AG20443 (cell line): ENCODE results near the gene FMN2.
"Not testable (repeated sequence)": the region's sequence is repeated elsewhere in the genome, so short reads cannot be mapped to it uniquely, and the experiment has no call there.

Source experiments
- DNase-seq: peaks from one replicate; pipeline ENCODE4 v3.0.0; 2012; ENCODE audit warnings: low spot score, mixed read lengths

FMN2 gene

DNA sequence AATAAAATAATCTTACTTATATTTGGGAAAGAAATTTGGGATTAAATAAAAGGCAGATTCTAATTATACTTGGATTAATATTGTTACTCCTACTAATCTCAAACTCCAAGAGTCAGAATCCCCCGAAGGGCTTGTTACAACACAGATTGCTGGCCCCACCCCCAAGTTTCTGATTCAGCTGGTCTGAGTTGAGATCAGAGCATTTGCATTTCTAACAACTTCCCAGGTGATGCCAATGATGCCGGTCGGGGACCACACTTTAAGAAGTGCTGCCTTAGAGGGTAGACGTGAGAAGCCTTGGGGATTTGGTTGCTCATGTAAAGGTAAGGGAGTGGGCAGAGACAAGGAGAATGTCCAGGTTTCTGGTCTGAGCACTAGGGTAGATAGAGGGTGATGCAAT is 47.2 kb downstream of the FMN2 start:
- no peak for DNase-seq

- DNase-seq, result no peak
Observed at GRCh38 chr1:240139511-240139910, 47.8 kb downstream of the FMN2 start.

DNA sequence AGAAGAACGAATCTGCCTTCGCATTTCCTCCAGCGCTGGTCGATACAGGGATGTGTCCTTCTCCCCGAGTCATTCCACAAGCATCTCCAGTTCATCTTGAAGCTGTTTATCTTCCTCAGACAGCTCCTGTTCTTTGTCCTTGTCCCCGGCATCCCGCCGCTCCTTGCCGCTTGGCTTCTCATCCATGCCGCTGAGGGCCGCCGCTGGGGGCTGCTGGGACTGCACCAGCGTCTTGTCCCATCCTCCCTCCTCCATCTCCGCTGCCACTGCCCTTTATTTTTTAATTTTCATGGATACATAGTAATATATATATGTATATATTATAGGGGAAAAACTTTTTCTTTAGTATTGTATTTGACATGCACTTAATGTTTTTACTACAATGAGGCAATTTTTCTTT is 53.4 kb downstream of the FMN2 start:
- DNase-seq, result no peak

DNA sequence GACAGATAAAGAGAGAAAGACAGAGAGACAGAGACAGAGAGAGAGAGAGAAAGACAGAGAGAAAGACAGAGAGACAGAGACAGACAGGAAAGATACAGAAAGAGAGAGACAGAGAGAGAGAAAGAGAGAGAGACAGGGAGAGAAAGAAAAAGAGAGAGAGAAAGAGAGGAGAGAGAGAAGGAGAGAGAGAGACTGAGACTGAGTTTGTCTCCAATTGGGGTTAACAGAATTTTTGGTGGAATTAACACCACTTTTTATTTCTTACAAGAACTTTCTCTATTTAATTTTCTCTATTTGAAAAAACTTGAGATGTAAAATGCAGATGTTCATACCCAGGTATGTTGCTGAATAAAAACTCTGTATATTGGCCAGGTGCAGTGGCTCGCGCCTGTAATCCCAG is 56.6 kb downstream of the FMN2 start:
- DNase-seq, result no peak

DNA sequence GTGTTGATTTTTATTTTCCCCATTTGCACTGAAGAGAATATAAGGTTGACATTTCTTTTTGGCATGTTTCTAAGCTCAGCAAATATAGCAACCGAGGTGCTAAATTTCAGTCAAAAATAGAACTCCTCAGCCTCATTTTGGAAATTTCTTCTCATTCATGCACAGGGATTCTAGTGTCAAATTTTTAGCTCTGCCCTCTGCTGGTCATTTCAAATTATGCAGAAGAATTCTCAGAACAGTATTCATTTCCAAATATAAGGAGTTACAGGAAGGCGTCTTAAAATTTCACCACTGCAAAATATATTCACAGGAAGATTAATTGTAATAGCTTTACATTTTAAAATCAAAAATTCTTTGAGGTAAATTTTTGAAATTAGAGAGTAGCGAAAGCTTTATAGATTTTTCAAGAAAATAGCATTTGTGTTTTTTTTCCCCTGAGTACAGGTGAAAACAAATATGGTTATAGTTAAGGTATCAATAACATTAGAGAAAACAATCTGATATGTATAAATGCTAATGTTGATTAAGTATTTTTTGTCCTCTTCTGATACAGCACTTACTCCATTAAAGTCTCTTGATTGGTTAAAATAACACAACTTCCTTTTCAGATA is 57.9 kb downstream of the FMN2 start:
- DNase-seq, result peak; percentile 37

DNA sequence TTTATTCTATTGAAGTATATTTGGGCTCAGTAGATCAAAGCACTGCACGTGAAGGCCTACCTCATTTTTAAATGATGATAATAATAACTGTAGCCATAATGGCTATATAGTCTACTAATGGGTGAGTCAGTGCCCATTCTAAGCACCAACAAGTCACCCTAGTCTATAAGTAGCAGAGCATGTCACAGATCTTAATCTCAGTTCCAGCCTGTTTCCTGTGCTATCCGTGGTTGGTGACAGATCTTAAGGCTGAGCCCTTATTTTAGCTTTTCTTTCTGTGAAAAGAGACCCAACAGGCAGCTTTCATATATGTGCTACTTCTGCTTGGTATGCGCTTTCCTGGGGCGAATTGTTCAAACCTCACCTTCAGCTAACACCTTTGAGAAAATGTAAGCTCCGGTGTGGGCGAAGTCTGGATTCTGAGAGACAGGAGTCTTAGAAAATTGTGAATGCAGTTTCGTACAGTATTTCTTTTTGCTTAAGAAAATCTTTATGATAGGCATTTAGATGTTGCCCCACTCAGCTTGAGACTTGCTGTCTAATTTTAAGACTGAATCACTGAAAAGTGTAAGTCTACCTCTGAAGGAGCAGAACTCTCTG is 59.6 kb downstream of the FMN2 start:
- no peak for DNase-seq

DNA sequence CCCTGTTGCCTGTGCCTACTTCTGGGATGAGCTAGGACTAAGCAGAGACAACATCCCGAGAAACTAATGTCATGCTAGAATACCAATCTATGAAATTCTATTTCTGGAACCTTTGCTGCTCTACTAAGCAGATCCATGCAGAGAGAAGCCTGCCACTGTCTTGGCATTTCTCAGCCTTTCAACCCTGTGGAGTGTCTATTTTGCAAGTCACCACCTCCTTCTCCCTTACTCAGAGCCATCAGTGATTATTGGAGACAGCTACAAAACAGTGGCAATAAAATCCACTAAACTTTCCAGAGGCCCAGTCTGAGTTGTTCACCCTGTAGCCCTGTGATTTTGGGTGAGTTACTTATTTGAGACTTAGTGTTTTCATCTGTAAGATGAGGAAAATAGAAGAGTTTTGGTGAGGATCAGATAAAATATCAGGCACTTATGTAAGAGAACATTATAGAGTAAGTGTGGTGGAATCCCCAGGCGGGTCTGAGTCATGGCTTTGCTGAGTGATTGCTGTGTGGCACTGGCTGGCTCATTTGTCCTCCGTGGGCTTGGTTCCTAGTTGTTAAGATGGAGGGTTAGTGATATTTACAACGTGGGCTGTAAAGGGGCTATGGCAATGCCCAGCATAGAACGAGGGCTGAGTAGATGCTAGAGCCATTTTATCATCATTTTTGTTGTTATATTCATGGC is 61.1 kb downstream of the FMN2 start:
- DNase-seq, result peak; percentile 31

- DNase-seq, result no peak
Observed at GRCh38 chr1:240155605-240156004, 63.9 kb downstream of the FMN2 start.

DNA sequence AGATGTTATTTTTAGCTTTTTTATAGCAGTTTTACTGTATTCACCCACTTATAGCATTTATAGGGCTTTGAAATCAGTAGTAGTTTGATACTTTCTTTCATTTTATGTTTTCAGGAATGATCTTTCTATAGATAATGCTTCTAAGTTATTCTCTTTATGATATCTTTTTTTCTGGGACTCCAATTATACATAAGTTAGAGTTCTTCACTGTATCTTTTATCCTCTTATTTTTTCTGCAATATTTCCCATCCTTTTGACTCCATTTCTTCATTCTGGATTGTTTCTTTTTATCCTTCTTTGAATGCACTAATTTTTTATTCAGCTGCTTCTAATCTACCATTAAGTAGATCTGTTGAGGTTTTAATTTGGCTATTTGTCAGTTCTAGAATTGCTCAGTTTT is 73.1 kb downstream of the FMN2 start:
- DNase-seq, result no peak

DNA sequence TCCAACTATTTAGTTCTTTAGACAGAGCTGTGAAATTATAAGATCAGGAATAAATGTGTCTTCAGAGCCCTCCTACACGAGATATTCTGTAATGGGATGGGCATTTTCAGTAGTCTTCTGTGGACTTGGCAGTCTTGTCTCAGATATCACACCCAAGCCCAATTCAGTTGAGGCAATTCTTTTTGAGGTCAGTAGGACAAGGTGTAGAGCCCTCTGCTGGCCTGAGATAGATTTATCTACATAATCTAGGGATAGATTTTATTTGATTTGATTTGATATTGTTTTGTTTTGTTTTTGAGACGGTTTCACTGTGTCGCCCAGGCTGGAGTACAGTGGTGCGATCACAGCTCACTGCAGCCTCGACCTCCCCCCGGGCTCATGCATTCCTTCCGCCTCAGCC is 77.5 kb downstream of the FMN2 start:
- DNase-seq, result peak; percentile 29

GRCh38 chr1:240170266-240170665 is 78.6 kb downstream of the FMN2 start:
- no peak for DNase-seq

GRCh38 chr1:240170806-240171205 is 79.1 kb downstream of the FMN2 start:
- DNase-seq, result no peak

DNA sequence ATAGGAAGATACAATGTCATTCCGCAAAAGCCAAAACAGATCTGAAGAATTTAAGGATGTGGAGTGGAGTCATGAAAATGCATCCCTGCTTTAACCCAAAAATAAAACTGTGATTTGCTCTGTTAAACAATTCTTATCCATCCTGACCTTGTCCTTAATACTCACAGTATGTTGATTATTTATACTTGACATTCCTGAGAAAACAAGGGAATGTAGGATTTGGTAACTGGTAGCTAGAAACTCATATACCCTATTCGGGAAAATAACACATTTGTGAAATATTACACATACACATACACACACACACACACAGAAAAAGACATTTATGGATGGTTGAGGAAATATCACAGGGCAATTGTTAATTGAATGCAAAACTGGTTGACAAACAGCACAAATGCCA is 80.2 kb downstream of the FMN2 start:
- DNase-seq, result no peak

DNA sequence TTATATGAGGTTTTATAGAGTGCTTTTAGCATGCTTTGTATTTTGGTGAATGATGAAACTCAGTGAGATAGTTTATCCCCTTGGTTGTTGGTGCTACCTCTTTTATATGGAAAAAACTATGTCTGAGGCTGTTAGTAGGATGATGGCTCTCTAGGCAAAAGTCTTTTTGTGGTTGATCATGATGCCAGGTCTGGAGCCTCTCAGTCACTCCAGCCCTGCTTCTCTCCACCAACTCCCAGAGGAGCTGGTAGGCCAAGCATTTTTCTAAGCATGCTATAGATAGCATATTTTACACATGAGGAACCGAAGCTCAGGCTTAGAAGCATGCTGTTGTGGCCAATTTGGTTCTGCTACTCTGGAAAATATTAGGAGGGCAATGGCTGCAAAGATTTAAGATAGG is 82.2 kb downstream of the FMN2 start:
- DNase-seq, result peak; percentile 44

DNA sequence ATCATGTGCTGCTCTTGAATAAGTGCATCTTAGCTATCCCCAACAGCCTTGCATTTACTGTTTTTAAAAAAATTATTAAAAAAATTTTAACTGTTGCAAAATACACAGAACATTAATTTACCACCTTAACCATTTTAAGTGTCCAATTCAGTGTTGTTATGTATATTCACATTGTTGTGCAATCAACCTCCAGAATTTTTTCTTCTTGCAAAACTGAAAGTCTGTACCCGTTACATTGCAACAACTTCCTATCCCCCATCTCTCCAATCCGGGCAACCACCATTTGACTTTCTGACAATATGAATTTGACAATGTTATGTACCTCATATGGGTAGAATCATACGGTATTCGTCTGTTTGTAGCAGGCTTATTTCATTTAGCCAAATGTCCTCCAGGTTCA is 83.1 kb downstream of the FMN2 start:
- no peak for DNase-seq

DNA sequence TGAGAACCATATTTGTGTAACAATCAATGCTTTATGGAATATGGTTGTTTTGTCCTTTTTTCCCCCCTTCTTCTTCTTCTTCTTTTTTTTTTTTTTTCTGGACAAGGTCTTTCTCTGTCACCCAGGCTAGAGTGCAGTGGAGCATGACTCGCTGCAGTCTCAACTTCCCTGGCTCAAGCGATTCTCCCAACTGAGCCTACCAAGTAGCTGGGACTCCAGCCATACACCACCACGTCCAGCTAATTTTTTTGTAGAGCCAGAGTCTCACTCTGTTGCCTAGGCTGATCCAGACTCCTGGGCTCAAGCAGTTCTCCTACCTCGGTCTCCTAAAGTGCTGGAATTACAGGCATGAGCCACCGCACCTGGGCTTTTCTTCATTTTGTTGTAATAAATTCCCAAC is 86.7 kb downstream of the FMN2 start:
- no peak for DNase-seq

GRCh38 chr1:240184682-240185081 is 93.0 kb downstream of the FMN2 start:
- not testable (repeated sequence) for DNase-seq

GRCh38 chr1:240188139-240188538 is 96.5 kb downstream of the FMN2 start:
- DNase-seq, result no peak

DNA sequence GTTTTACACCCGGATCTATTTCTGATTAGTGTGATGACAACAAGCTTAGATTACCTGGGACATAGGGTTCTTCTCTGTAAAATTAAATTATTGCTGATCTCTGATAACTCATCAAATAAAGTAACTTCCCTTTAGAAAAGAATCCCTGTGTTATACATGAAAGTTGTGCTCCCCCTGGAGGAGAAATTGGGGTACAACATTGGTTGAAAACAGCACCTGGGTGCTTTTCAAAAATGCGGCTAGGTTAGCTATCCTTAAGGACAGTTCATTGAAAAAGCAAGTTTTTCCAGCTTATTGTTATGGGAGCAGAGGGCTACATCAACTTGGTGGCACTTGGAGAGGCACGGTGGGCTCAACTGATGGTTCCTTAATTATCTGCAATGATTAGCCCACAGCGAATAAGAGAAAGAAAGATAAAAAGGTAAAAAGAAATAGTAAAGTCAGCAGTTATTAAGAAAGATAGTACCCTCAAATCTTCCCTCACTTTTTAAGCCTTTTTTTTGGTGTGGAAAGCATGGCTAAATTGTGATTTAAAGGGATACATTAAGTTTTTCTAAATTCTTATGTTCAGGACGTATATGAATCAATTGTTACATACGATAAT is 97.8 kb downstream of the FMN2 start:
- DNase-seq, result peak; percentile 22

GRCh38 chr1:240190881-240191401 is 99.3 kb downstream of the FMN2 start:
- peak; percentile 81 for DNase-seq

DNA sequence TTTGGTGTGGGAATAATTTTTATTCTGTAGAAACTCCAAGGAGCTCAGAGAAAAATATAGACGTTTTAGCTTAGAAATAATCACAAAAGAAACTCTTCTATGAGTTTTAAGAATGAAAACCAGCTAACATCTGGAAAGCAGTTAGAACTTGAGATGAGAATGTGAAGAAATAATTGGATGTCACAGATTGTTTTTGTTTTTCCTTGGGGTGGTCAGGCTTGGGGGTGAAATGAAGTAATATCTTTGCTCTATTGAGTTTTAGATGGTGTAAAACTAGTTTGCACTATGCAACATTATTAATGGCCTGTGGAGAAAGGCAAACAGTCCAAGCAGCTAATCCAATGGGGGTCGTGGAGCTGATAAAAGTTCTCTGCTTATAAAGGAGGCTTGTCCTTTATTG is 101.2 kb downstream of the FMN2 start:
- peak; percentile 13 for DNase-seq

DNA sequence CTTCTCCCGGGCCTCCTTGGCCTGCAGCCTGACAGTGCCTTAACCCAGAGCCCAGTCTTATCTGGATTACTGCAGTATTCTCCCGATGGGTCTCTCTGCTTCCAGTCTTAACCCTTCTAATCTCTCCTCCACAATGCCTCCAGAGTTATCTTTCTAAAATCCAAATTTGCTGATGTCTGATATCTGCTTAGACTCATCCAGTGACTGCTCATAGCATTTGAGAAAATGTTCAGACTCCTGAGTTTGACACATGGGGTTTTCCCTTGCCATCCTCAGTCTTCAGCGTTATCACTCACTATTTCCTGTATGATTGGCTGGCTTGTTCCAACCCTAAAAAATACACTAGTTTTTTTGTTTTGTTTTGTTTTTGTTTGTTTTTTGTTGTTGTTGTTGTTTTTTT is 102.0 kb downstream of the FMN2 start:
- no peak for DNase-seq

DNA sequence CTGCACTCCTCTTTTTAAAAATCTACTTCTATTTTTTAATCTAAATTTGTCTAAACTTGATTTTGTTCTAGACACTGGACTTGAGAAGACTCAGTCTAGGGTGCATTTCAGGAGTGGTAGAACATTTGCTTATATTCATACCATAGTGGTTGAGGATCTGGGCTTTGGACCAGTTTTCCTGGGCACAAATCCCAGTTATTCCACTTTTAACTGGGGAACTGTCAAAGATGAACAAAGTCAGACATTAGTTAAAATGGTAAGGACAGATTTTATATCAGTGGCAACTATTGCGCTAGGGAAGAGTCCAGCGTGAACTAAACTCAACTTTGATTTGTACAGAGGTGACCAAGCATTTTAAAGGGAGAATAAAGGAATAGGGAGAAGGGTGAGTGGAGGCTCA is 102.4 kb downstream of the FMN2 start:
- DNase-seq, result peak; percentile 63
